ENCODE data around the gene WFDC9.
"Not testable (repeated sequence)": the region's sequence is repeated elsewhere in the genome, so short reads cannot be mapped to it uniquely, and the experiment has no call there.

The WFDC9 gene

DNA sequence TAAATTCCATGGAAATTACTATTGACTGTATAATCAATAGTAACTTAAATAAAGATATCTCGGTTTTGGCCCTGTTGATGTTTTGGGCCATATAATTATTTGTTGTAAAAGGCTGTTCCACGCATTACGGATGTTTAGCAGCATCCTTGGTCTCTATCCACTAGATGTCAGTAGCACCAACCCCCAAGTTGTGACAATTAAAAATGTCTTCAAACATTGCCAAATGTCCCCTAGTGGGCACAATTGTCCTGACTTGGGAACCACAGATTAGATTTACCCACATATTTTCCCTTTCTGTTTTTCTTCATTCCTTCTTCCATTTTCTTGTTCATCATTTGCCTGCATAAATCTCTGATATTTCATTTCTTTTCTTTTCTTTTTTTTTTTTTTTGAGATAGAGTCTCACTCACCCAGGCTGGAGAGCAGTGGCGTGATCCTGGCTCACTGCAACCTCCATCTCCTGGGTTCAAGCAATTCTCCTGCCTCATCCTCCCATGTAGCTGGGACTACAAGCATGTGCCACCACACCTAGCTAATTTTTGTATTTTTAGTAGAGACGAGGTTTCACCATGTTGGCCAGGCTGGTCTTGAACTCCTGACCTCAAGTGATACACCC, 38.4 kb downstream of the WFDC9 start:
- DNase-seq: no peak

DNA sequence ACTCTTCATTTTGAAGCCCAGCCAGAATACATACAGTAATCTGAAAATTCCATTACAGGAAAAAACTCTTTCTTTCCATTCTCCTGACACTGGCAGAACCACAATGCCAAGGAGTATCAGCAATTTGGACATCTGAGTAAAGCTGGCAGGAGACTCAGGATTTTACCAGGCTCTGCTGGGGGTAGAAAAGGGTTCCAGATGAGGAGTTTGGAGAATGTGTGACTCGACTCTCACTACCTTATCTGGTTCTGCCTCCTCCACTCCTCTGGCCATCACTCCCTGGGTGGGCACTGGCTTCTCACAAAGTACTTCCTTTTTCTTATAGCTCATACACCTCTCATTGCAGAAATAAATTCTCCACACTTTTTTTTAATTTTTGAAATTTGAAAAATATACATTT, 41.4 kb downstream of the WFDC9 start:
- DNase-seq: no peak

DNA sequence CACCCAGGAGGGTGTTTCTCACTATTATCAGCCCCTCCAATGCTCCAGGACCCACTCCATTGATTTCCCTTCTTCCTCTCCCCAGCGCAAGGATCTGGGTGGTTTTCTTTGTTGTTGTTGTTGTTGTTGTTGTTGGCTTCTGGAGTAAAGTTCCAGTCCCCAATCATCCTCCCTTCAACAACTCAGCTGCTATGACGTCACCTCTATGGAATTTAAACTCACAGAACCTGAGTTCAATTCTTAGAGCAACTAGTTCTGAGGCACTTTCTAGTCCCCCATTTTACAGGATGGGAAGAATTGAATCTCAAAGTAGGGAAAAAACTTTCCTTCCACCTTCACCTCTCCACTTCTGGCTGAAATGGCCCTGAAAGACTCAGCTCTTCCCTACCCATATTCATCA, 42.3 kb downstream of the WFDC9 start:
- DNase-seq: no peak

DNA sequence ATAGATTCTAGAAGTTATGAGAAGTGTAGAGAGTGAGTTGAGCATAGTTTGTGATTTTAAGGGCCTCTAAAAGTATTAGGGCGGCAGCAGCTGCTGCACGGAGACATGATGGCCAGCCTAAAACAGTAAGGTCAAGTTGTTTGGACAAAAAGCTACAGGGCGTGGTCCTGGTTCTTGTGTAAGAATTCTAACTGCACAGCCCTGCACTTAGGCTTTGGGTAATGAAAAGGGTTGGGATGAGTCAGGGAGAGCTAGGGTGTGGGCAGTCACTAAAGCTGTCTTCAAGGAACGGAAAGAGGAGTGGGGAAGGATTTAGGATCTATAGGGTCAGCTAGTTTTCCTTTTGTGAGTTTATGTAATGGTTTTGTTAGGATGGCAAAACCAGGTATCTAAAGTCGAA, 45.1 kb downstream of the WFDC9 start:
- DNase-seq: not testable (repeated sequence)

DNA sequence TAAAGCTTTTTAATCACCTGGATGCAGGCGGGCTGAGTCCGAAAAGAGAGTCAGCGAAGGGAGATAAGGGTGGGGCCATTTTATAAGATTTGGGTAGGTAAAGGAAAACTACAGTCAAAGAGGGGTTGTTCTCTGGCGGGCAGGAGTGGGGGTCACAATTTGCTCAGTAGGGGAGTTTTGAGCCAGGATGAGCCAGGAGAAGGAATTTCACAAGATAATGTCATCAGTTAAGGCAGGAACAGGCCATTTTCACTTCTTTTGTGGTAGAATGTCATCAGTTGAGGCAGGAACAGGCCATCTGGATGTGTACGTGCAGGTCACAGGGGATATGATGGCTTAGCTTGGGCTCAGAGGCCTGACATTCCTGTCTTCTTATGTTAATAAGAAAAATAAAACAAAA, 46.8 kb downstream of the WFDC9 start:
- not testable (repeated sequence) for DNase-seq

DNA sequence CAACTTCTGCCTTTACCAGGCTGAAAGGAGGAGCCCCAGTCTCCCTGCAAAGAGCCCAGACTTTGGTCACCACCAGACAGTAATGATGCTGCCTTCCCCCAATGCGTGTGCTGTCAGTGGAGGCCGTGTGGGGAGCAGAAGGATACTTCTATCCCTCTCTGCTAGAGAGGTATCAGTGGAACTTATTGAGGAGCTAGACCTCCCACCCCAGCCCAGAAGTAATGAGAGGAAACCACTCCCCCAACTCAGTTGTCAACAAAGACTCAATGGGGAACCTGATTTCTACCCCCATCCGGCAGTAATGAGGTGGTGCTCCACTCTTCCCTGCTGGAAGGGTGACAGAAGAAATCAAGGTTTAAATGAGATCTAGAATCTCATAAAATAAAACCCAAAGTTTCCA, 47.6 kb downstream of the WFDC9 start:
- DNase-seq: no peak

DNA sequence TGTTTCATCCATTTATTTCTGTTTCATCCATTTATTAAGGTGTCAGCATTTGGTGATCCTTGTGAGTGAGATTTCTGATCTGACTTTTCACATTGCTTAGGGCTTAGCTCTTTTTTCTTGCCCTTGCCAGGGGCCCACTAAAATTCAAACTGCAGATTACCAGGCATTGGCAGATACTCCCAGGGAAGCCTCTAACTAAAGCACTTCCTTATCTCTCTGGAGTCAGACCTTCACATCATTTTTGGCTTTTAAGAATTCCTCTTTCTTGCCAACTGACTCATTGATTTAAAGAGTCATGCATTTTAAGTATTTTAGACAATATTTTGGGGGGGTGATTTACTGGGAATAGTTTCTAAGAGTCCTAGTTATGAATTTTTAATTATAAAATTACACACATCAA, 49.4 kb downstream of the WFDC9 start:
- no peak for DNase-seq

DNA sequence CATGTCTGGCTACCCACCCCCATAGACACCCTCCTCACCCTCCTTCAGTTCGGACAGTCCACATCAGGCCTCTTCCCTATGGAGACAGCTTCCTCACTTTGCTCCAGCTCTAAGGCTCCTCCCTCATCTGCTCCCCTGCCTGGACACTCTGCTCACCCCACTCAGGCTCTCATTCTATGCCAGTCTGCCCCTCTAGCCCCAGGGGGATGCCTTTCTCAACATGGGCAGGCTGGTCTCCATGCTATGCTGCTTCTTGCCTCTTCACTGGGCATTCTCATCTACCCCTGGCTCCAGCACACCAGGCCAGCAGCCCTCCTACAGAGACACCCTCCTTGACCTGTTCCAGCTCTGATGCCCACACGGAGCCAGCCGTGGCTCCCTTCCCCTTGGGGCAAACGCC, 51.9 kb downstream of the WFDC9 start, which contains the start of gene WFDC8:
WFDC8 (minus strand) TSS at position 101 of the 400 bp plus-strand sequence; CDS start at position 64, 37 bp downstream.
- DNase-seq: no peak

DNA sequence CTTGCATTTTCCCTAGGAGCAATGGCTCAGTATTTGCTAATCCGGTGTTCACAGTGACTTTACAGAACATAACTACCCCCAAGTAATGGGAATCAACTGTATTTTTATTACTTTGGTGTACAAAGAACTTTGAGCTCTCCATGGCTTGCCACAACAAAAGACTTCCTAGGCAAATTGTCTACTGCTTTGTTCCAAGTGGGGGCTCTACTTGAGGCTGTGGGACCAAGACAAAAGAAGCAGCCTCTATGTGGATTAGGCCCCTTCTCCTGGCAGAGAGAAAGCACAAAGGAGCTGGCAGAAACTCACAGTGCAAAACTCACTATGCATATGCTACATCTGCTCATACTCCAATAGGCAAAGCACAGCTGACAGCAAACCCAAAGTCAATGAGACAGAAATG, 52.9 kb downstream of the WFDC9 start:
- no peak for DNase-seq

DNA sequence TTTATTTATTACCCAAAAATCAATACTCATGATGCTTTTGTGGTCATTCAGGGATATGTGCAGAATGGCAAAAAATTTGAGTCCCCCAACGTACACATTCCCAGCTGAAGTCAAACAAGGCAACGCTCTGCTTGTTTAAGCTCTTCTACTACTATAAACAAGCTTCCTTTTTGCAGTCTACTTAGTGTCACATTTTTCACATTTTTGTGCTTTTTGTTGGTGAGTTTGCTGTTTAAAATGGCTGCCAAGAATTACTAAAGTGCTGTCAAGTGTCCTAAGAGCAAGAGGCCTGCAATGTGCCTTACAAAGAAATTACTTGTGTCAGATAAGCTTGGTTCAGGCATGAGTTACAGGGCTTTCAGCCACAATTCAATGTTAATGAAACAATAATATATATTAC, 54.1 kb downstream of the WFDC9 start:
- no peak for DNase-seq

DNA sequence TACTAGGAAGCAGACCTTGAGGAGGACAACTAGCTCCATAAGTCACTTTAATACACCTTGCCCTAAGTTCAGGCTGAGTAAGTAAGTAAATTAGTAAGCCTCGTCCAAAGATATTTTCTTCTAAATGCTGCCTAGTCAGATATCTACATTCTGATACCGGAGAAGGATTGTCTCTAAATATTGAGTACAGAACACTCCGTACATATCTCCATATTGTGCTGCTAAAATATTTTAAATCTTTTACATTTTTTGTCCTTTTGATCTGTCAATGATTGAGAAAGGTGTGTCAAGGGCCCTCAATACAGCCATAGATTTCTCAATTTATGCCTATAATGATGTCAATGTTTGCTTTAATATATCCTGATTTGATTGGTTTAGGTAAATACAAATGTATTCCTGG, 55.2 kb downstream of the WFDC9 start:
- no peak for DNase-seq

DNA sequence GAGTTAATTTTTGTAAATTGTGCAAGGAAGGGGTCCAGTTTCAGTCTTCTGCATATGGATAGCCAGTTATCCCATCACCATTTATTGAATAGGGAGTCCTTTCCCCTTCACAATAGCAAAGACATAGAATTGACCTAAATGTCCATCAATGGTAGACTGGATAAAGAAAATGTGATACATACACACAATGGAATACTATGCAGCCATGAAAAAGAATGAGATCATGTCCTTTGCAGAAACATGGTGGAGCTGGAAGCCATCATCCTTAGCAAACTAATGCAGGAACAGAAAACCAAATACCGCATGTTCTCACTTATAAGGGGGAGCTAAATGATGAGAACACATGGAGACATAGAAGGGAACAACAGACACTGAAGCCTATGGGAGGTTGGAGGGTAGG, 61.4 kb downstream of the WFDC9 start:
- not testable (repeated sequence) for DNase-seq

DNA sequence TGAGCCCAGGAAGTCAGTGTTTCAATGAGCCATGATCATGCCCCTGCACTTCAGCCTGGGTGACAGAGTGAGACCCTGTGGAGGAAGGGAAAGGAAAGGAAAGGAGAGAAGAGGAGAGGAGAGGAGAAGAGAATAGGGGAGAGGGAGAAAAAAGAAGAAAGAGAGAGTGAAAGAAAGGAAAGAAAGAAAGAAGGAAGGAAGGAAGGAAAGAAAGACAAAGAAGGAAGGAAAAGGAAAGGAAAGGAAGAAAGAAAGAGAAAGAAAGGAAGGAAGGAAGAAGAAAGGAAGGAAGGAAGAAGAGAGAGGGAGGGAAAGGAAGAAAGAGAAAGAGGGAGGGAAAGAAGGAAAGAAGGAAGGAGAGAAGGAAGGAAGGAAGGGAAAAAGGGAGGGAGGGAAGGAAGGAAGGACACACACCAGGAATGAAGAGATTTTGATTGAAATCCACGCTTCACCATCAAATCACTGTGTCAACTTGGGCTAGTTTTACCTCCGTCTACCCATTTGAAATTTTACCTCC, 66.3 kb downstream of the WFDC9 start:
- DNase-seq: no peak
